ENCODE measurements around the gene PFN3.
"Not testable (repeated sequence)": the region's sequence is repeated elsewhere in the genome, so short reads cannot be mapped to it uniquely, and the experiment has no call there.

- not testable (repeated sequence) for TF ChIP-seq CTCF, EP300 (IDR thresholded peaks at IDR 0.05)
Observed at GRCh38 chr5:177417081-177417480, 16.6 kb upstream of the PFN3 start.

Data from stomach (tissue), 4 donors.